Activated T-cell treated with anti-CD3 and anti-CD28 coated beads, Interleukin-2, amount 50 U/mL, for 24 hours (primary cell): ENCODE measurements around the gene AGAP3.

Experiments
- DNase-seq: peaks from one replicate; pipeline ENCODE4 v3.0.0-alpha.2; 2020
- H3K27ac Mint-ChIP-seq: 2 replicates; pipeline ENCODE4 v1.8.0; 2020; ENCODE audit warnings: mild to moderate bottlenecking, mixed read lengths
- H3K27me3 Mint-ChIP-seq: 2 replicates; pipeline ENCODE4 v1.8.0; 2020; ENCODE audit warnings: mixed read lengths
- H3K36me3 Mint-ChIP-seq: 2 replicates; pipeline ENCODE4 v1.8.0; 2020; ENCODE audit warnings: low read depth, mixed read lengths
- H3K4me1 Mint-ChIP-seq: 2 replicates; pipeline ENCODE4 v1.8.0; 2020; ENCODE audit warnings: low read depth, mixed read lengths
- H3K4me3 Mint-ChIP-seq: 2 replicates; pipeline ENCODE4 v1.8.0; 2020; ENCODE audit warnings: mild to moderate bottlenecking, moderate library complexity, mixed read lengths
- H3K9me3 Mint-ChIP-seq: 2 replicates; pipeline ENCODE4 v1.8.0; 2020; ENCODE audit warnings: mixed read lengths

AGAP3 gene

DNA sequence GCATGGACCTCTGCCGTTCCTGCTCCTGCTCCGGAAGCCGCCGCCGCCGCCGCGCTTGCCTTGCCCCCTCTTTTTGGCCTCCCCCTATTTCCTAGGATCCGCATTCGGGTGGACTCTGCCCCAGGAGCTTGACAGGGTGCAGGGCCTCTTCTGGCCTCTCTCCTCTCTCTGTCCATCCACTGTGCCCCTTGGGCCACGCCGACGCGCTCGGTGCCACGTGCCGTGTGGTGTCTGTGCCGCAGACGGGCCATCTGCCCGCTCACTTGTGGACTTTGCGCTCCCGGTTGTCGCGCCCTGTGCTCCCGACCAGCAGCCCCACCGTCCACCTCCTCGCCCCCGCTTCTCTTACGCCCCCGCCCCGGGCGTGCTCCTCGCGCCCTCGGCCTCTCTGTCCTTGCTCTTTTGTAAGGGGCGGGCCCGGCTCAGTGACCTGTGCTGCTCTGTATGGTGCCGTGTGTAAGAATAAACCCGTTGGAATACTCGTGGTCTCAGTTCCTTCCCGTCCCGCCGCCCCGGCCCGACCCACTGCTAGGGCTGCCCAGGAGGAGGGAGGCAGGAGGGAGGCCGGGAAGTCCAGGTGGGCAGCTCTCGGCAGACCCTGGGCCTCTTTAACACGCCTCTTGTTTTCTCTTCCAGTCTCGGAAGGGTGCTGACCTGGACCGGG lies 37.0 kb downstream of the AGAP3 start:
- Mint-ChIP-seq H3K4me1 (peaks cover 5% of the 10 kb centered on the region), H3K27me3 (no peaks in the 10 kb centered on the region), H3K36me3 (peaks cover 71% of the 10 kb centered on the region), H3K9me3 (no peaks in the 10 kb centered on the region), H3K27ac (no peak overlapping the region), H3K4me3 (no peak overlapping the region)
- no peak for DNase-seq

- H3K36me3 Mint-ChIP-seq, result peaks cover 71% of the 10 kb centered on the region
Observed at GRCh38 chr7:151123822-151124464, 37.7 kb downstream of the AGAP3 start.

DNA sequence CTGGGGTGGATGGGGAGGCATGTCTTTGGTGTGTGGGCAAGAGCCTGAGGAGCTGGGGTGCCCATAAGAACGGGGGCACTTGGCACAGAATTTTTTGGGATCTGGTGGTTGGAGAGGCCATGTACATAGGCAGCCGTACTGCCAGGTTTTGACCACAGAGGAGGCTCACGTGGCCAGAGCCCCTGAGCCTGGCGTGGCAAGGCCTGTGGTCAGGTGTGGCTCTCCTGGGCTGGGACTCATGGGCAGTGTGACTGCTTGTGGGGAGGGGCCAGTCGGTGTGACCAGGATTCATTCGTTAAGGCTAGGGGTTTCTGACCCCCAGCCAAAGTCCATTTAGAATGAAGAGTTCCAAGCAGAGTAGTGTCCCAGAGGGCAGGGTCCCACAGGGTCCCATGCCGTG lies 38.2 kb downstream of the AGAP3 start:
- no peaks in the 10 kb centered on the region for H3K27me3 Mint-ChIP-seq
- H3K36me3 Mint-ChIP-seq, result peaks cover 70% of the 10 kb centered on the region
- peaks cover 5% of the 10 kb centered on the region for H3K4me1 Mint-ChIP-seq
- H3K27ac Mint-ChIP-seq, result no peak overlapping the region
- no peak for DNase-seq
- no peaks in the 10 kb centered on the region for H3K9me3 Mint-ChIP-seq
- no peak overlapping the region for H3K4me3 Mint-ChIP-seq

More at GRCh38 chr7:151123822-151124464, 37.7 kb downstream of the AGAP3 start:
- Mint-ChIP-seq H3K4me3 (no peak overlapping the region), H3K9me3 (no peaks in the 10 kb centered on the region), H3K27me3 (no peaks in the 10 kb centered on the region), H3K27ac (no peak overlapping the region), H3K4me1 (peaks cover 5% of the 10 kb centered on the region)
- DNase-seq, result peak; percentile 86

DNA sequence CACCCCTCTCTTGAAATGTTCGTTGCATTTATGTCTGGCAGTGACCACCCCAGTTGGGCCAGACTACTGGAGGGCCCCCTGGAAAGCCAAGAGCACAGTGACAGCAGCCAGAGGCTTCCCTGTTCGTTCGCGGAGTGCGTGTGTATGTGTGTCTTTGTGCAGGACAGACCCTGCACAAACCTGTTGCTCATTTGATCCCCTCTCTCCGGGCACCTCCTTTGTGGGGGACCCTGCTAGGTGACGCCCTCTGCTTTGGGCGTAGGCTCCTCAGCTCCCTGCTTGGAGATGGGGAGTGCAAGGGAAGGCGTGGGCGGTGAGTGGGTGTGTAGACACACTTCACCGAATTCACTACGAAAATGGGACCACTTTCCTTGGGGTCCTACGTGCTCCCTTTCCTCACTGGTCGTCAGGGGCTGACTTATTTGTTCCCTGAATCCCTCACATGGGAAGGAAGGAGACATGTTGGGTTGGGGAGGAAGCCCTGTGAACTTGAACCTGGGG lies 38.7 kb downstream of the AGAP3 start:
- H3K27me3 Mint-ChIP-seq, result no peaks in the 10 kb centered on the region
- H3K4me1 Mint-ChIP-seq, result peaks cover 5% of the 10 kb centered on the region
- H3K4me3 Mint-ChIP-seq, result no peak overlapping the region
- H3K36me3 Mint-ChIP-seq, result peaks cover 66% of the 10 kb centered on the region
- no peaks in the 10 kb centered on the region for H3K9me3 Mint-ChIP-seq
- H3K27ac Mint-ChIP-seq, result no peak overlapping the region
- DNase-seq, result no peak

DNA sequence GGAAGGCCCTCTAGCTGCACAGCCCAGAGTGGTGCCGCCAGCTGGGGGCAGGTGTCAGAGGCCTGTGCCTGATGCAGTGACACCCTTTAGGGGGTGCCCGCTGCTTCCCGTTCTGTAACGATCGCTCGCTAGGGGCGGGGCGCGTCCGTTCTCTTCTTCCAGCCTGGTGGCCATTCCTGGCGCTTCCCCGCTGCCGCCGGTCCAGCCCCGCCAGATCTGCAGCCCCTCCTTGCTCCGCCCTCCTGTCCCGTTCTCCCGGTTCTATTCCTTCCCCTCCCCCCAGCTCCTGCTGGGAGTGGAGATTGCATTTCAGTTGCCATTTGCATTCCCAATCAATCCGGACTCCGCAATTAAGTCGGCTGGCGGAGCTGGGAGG lies 39.2 kb downstream of the AGAP3 start:
- no peak overlapping the region for H3K4me3 Mint-ChIP-seq
- H3K27ac Mint-ChIP-seq, result no peak overlapping the region
- H3K9me3 Mint-ChIP-seq, result no peaks in the 10 kb centered on the region
- no peaks in the 10 kb centered on the region for H3K27me3 Mint-ChIP-seq
- peaks cover 5% of the 10 kb centered on the region for H3K4me1 Mint-ChIP-seq
- DNase-seq, result no peak
- H3K36me3 Mint-ChIP-seq, result peaks cover 65% of the 10 kb centered on the region

GRCh38 chr7:151125846-151126481 lies 39.7 kb downstream of the AGAP3 start:
- no peak for DNase-seq
- no peaks in the 10 kb centered on the region for H3K9me3 Mint-ChIP-seq
- H3K4me1 Mint-ChIP-seq, result peaks cover 5% of the 10 kb centered on the region
- no peak overlapping the region for H3K4me3 Mint-ChIP-seq
- H3K27ac Mint-ChIP-seq, result no peak overlapping the region
- no peaks in the 10 kb centered on the region for H3K27me3 Mint-ChIP-seq
- H3K36me3 Mint-ChIP-seq, result peaks cover 64% of the 10 kb centered on the region

GRCh38 chr7:151126491-151127137 lies 40.3 kb downstream of the AGAP3 start:
- Mint-ChIP-seq H3K9me3 (no peaks in the 10 kb centered on the region), H3K4me1 (peaks cover 5% of the 10 kb centered on the region), H3K4me3 (no peak overlapping the region), H3K27me3 (no peaks in the 10 kb centered on the region), H3K36me3 (peaks cover 64% of the 10 kb centered on the region), H3K27ac (no peak overlapping the region)
- DNase-seq, result no peak

DNA sequence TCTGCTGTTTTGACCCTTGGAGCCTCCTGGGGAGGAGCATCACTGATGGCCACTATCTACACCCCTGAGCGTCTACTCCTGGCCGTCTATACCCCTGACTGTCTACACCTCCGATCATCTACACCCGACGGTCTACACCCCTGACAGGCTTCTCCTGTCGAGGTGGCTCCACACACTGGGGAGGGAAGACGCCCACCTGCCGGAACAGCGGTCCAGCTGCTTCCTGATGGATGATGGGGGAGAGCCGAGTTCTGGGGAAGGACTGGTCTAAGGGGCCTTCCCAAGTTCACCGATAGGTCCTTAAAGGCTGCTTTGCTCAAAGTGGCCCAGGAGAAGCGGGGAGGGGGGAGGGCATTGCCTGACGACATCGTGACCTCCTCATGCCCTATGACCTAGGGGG lies 41.9 kb downstream of the AGAP3 start:
- no peaks in the 10 kb centered on the region for H3K27me3 Mint-ChIP-seq
- DNase-seq, result no peak
- peaks cover 5% of the 10 kb centered on the region for H3K4me1 Mint-ChIP-seq
- no peak overlapping the region for H3K27ac Mint-ChIP-seq
- H3K4me3 Mint-ChIP-seq, result no peak overlapping the region
- peaks cover 71% of the 10 kb centered on the region for H3K36me3 Mint-ChIP-seq
- no peaks in the 10 kb centered on the region for H3K9me3 Mint-ChIP-seq

DNA sequence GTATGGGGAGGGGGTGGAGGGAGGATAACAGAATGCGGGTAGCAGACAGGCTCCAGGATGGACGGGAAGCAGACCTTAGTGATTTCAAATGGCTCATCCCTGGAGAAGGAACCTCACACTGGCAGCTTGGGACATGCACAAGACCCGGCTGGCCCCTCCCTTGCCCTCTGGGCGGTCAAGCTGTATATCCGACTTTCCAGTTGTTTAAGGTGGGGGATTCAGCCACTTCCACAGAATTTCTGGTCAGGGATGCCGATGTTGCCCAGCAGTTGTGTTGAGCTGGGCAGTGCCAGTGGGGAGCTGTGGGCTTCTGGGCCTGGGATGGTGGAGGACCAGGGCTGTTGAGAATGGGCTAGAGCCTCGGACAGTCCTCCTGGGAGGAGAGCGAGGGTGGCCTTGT lies 42.4 kb downstream of the AGAP3 start:
- peaks cover 3% of the 10 kb centered on the region for H3K4me1 Mint-ChIP-seq
- H3K4me3 Mint-ChIP-seq, result no peak overlapping the region
- no peaks in the 10 kb centered on the region for H3K27me3 Mint-ChIP-seq
- no peak for DNase-seq
- no peaks in the 10 kb centered on the region for H3K9me3 Mint-ChIP-seq
- no peak overlapping the region for H3K27ac Mint-ChIP-seq
- H3K36me3 Mint-ChIP-seq, result peaks cover 66% of the 10 kb centered on the region

GRCh38 chr7:151129117-151129959 lies 43.1 kb downstream of the AGAP3 start:
- no peaks in the 10 kb centered on the region for H3K27me3 Mint-ChIP-seq
- no peak for DNase-seq
- no peak overlapping the region for H3K4me3 Mint-ChIP-seq
- H3K4me1 Mint-ChIP-seq, result no peaks in the 10 kb centered on the region
- no peaks in the 10 kb centered on the region for H3K9me3 Mint-ChIP-seq
- H3K27ac Mint-ChIP-seq, result no peak overlapping the region
- H3K36me3 Mint-ChIP-seq, result peaks cover 64% of the 10 kb centered on the region

DNA sequence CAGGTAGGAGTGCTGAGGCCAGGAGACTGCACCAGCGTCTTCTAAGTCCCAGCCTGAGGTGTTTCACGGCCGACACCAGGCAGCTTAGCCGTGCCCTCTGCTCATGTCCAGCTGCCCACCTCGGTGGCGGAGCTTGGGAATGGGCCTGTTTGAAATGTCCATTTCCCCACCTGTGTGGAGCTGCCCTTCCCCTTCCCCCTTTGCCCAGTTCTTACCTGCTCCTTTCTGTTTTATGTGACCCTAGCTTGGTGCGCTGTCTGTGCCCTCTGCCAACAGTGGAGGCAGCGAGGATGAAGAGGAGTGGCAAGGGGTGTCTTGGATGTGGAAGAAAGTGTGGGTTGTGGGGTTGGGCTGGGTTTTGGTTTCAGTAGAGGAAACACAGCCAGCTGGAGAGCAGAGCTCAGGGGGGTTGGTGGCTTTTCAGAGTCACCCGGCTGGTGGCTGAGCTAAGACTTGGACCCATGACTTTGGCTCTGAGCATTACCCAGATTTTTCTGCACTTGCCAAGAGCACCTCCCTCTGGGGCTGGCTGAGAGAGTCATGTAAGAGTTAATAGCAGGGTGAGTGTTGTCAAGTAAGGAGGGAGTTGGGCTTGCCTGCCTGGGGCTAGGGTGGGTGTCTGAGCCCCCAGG lies 43.8 kb downstream of the AGAP3 start:
- no peak for DNase-seq
- no peaks in the 10 kb centered on the region for H3K9me3 Mint-ChIP-seq
- peaks cover 59% of the 10 kb centered on the region for H3K36me3 Mint-ChIP-seq
- no peaks in the 10 kb centered on the region for H3K27me3 Mint-ChIP-seq
- no peaks in the 10 kb centered on the region for H3K4me1 Mint-ChIP-seq
- no peak overlapping the region for H3K27ac Mint-ChIP-seq
- H3K4me3 Mint-ChIP-seq, result no peak overlapping the region

DNA sequence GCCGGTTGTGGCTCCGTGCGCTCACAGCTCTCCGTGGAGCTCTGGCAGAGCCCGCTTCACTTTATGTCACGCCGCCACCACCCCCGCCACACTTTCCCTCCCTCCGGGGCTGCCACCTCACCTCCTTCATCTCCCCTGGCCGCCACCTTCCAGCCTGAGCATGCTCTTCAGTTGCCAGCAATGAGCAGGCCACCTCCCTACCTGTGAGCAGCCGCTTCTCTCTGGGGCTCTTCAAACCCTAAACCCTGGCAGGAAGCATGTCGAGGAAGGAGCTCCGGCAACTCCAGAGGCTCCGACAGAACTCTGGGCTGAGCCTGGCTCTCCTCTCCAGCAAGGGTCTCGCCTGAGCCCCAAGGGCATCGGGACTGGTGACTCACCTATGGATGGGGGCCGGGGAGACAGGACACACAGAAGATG lies 44.5 kb downstream of the AGAP3 start:
- H3K27ac Mint-ChIP-seq, result no peak overlapping the region
- peaks cover 56% of the 10 kb centered on the region for H3K36me3 Mint-ChIP-seq
- no peaks in the 10 kb centered on the region for H3K27me3 Mint-ChIP-seq
- H3K4me1 Mint-ChIP-seq, result no peaks in the 10 kb centered on the region
- DNase-seq, result no peak
- no peak overlapping the region for H3K4me3 Mint-ChIP-seq
- no peaks in the 10 kb centered on the region for H3K9me3 Mint-ChIP-seq

DNA sequence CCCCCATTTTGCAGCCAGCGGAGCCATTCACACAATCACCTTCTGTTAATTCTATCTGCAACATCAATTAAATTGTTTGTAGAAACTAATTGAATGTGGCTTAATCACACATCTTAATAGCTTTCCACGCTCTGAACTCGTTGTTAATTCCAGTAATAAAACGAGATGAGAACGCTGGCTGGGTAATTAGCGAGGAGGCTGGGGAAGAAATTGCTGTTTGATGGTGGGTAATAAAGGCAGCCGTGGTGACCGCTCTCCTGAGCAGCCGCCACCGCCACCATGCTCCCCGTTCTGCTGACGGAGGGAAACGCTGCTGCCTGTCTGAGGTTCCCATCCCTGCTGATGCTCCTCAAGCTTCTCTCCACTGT lies 44.9 kb downstream of the AGAP3 start:
- H3K9me3 Mint-ChIP-seq, result no peaks in the 10 kb centered on the region
- DNase-seq, result no peak
- peaks cover 59% of the 10 kb centered on the region for H3K36me3 Mint-ChIP-seq
- no peaks in the 10 kb centered on the region for H3K4me1 Mint-ChIP-seq
- no peak overlapping the region for H3K4me3 Mint-ChIP-seq
- H3K27ac Mint-ChIP-seq, result no peak overlapping the region
- H3K27me3 Mint-ChIP-seq, result no peaks in the 10 kb centered on the region
